ENCODE results near the gene MTTP. TPM values are rescaled to one million over a fixed set of nuclear protein-coding genes. Genes with fewer than 3 reads are reported as not detected.

The MTTP gene
- total RNA-seq, 1 donor from 2014 or later = not detected

- H3K4me3 Mint-ChIP-seq (ENCODE audit: unreplicated experiment) = no peak overlapping the region
These were observed 36.1 kb downstream of the MTTP start for GRCh38 chr4:99610605-99611175.

GRCh38 chr4:99612281-99612680 lies 37.7 kb downstream of the MTTP start:
- Mint-ChIP-seq H3K4me3 (ENCODE audit: unreplicated experiment) (no peak overlapping the region), H3K27me3 (ENCODE audit: unreplicated experiment) (no peaks in the 10 kb centered on the region), H3K4me1 (ENCODE audit: low read depth, unreplicated experiment) (no peaks in the 10 kb centered on the region), H3K9me3 (ENCODE audit: unreplicated experiment) (no peaks in the 10 kb centered on the region), H3K36me3 (ENCODE audit: unreplicated experiment) (no peaks in the 10 kb centered on the region), H3K27ac (ENCODE audit: unreplicated experiment) (no peak overlapping the region)
- no peak for TF ChIP-seq CTCF (IDR thresholded peaks at IDR 0.05; ENCODE audit: partially characterized antibody, unreplicated experiment)
- DNase-seq = no peak

More at GRCh38 chr4:99610605-99611175, 36.1 kb downstream of the MTTP start:
- no peaks in the 10 kb centered on the region for H3K27me3 Mint-ChIP-seq (ENCODE audit: unreplicated experiment)
- no peak for DNase-seq
- H3K4me1 Mint-ChIP-seq (ENCODE audit: low read depth, unreplicated experiment) = no peaks in the 10 kb centered on the region
- no peak overlapping the region for H3K27ac Mint-ChIP-seq (ENCODE audit: unreplicated experiment)
- H3K9me3 Mint-ChIP-seq (ENCODE audit: unreplicated experiment) = no peaks in the 10 kb centered on the region
- TF ChIP-seq CTCF (IDR thresholded peaks at IDR 0.05; ENCODE audit: partially characterized antibody, unreplicated experiment) = no peak
- H3K36me3 Mint-ChIP-seq (ENCODE audit: unreplicated experiment) = no peaks in the 10 kb centered on the region

- no peak for TF ChIP-seq CTCF (IDR thresholded peaks at IDR 0.05; ENCODE audit: partially characterized antibody, unreplicated experiment)
- Mint-ChIP-seq H3K4me3 (ENCODE audit: unreplicated experiment) (no peak overlapping the region), H3K27me3 (ENCODE audit: unreplicated experiment) (no peaks in the 10 kb centered on the region), H3K4me1 (ENCODE audit: low read depth, unreplicated experiment) (no peaks in the 10 kb centered on the region), H3K27ac (ENCODE audit: unreplicated experiment) (no peak overlapping the region), H3K36me3 (ENCODE audit: unreplicated experiment) (no peaks in the 10 kb centered on the region), H3K9me3 (ENCODE audit: unreplicated experiment) (no peaks in the 10 kb centered on the region)
- DNase-seq = no peak
These were observed 38.1 kb downstream of the MTTP start for GRCh38 chr4:99612704-99613103.

- no peaks in the 10 kb centered on the region for H3K27me3 Mint-ChIP-seq (ENCODE audit: unreplicated experiment)
- DNase-seq = no peak
- TF ChIP-seq CTCF (IDR thresholded peaks at IDR 0.05; ENCODE audit: partially characterized antibody, unreplicated experiment) = no peak
- no peak overlapping the region for H3K4me3 Mint-ChIP-seq (ENCODE audit: unreplicated experiment)
- H3K27ac Mint-ChIP-seq (ENCODE audit: unreplicated experiment) = no peak overlapping the region
- no peaks in the 10 kb centered on the region for H3K36me3 Mint-ChIP-seq (ENCODE audit: unreplicated experiment)
- no peaks in the 10 kb centered on the region for H3K9me3 Mint-ChIP-seq (ENCODE audit: unreplicated experiment)
- H3K4me1 Mint-ChIP-seq (ENCODE audit: low read depth, unreplicated experiment) = no peaks in the 10 kb centered on the region
These were observed 39.9 kb downstream of the MTTP start for GRCh38 chr4:99614491-99614890.

- Mint-ChIP-seq H3K27me3 (ENCODE audit: unreplicated experiment) (no peaks in the 10 kb centered on the region), H3K27ac (ENCODE audit: unreplicated experiment) (no peak overlapping the region), H3K36me3 (ENCODE audit: unreplicated experiment) (no peaks in the 10 kb centered on the region), H3K4me1 (ENCODE audit: low read depth, unreplicated experiment) (no peaks in the 10 kb centered on the region), H3K9me3 (ENCODE audit: unreplicated experiment) (no peaks in the 10 kb centered on the region), H3K4me3 (ENCODE audit: unreplicated experiment) (no peak overlapping the region)
- no peak for DNase-seq
- no peak for TF ChIP-seq CTCF (IDR thresholded peaks at IDR 0.05; ENCODE audit: partially characterized antibody, unreplicated experiment)
These were observed 40.7 kb downstream of the MTTP start for GRCh38 chr4:99615170-99615820.

Measured in glutamatergic neuron (in vitro differentiated cells).